Testis (tissue), 3 donors: Measurements from ENCODE around the gene PTP4A1. TPM values are rescaled to one million over a fixed set of nuclear protein-coding genes. Genes with fewer than 3 reads are reported as not detected.

Source experiments
- DNase-seq: peaks from one replicate; pipeline ENCODE4 v3.0.0-alpha.2; 2019
- H3K27ac ChIP-seq, 2 donors: fragments of 200-600 bp; sonication (generic); one replicate each; pipeline ENCODE4 v1.5.1; 2019
- H3K27me3 ChIP-seq: fragments of 200-600 bp; sonication (generic); one replicate; pipeline ENCODE4 v1.5.1; 2019
- H3K36me3 ChIP-seq: fragments of 200-600 bp; sonication (generic); one replicate; pipeline ENCODE4 v1.5.1; 2017; ENCODE audit warnings: low read depth; ENCODE audit errors: missing control alignments
- H3K4me1 ChIP-seq: fragments of 200-600 bp; sonication (generic); one replicate; pipeline ENCODE4 v1.5.1; 2019
- H3K4me3 ChIP-seq, 2 donors: fragments of 200-600 bp; sonication (generic); one replicate each; pipeline ENCODE4 v1.5.1; 2017 to 2019
- H3K9me3 ChIP-seq: fragments of 200-600 bp; sonication (generic); one replicate; pipeline ENCODE4 v1.5.1; 2017
- POLR2A ChIP-seq: fragments of 450-650 bp; IDR thresholded peaks from one replicate; pipeline ENCODE4 v1.6.1; 2017; ENCODE audit warnings: antibody characterized with exemption, mild to moderate bottlenecking, moderate library complexity
- WGBS, 2 donors: methylation state at CpG; one replicate each; pipeline ENCODE4 v1.1.5; 2018; 5-methylcytosine and 5-hydroxymethylcytosine counted together
- intact Hi-C: fragments of 100-400 bp; cut with DNase I; formaldehyde crosslinking; loops from one replicate; pipeline ENCODE4 v1.15.1; 2023; ENCODE audit warnings: low total_unique reads
- polyA plus RNA-seq: library from polyadenylated mRNA; stranded (reverse); fragments of 350-450 nt; fragmentation: Illumina TruSeq; extraction: RNeasy Lipid Tissue Mini Kit (QIAGEN cat#74804); gene quantifications from one replicate; pipeline ENCODE4 v1.2.3, GENCODE V29; 2014; ENCODE audit warnings: low read depth, low replicate concordance; ENCODE audit not compliant: insufficient read depth
- total RNA-seq, 2 donors: library from RNA; depleted of rRNA; stranded (reverse); fragments of >200 nt; gene quantifications; one replicate each; pipeline ENCODE4 v1.2.3, GENCODE V29; 2016
- TF ChIP-seq, protein P1 (sequence below), 3 experiments: fragments of 450-650 bp in 2 of 3; fragments of 200-600 bp in 1 of 3; sonication (generic) in 1 of 3; IDR thresholded peaks; one replicate each; pipeline ENCODE4 v1.5.1; 2016 to 2019; ENCODE audit warnings: antibody characterized with exemption in 3 of 3, mild to moderate bottlenecking in 2 of 3, moderate library complexity in 1 of 3

PTP4A1 gene
- total and polyA plus RNA-seq, 3 donors from 2014 or later: 39.6 to 83.5 (median 74.9) TPM

DNA sequence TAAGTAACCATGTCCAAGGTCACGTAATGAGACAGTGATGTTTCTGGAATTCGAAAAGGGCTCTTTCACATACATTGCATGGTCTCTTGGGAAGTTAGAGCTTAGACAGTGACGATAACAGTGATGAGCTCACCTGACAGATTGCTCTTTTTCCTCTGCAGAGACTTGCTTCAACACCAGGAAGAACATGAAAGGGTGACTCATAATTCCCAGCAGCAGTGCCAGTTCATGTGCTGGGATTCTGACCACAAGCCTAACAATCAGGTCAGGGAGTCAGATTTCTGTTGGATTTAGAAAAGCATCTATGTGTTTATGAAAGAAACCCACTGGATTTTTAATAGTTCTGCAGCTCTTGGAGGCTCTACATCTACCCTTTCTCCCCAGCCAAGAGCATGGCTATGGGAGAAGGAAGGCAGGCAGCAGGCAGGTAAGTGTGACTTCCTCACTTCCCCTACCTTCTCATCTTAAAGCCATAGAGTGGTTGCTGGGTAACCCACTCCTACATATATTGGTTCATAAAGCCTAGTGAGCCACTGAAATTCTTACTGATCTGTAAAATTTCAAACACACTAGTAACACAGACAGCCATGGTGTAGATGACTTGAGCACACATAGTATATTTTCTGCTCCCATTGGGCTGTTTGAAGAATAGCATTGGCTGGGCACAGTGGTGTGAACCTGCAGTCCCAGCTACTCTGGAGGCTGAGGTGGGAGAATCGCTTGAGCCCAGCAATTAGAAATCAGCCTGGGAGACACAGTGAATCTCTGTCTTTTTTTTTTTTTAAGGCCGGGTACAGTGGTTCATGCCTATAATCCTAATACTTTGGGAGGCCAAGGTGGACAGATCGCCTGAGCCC is 44.4 kb upstream of the PTP4A1 start:
- Histone ChIP-seq H3K4me1 (no peaks in the 10 kb centered on the region), H3K36me3 (no peaks in the 10 kb centered on the region), H3K4me3 (no peak overlapping the region), H3K27ac (no peak overlapping the region), H3K27me3 (no peaks in the 10 kb centered on the region), H3K9me3 (no peaks in the 10 kb centered on the region)
- TF ChIP-seq, protein P1, sequence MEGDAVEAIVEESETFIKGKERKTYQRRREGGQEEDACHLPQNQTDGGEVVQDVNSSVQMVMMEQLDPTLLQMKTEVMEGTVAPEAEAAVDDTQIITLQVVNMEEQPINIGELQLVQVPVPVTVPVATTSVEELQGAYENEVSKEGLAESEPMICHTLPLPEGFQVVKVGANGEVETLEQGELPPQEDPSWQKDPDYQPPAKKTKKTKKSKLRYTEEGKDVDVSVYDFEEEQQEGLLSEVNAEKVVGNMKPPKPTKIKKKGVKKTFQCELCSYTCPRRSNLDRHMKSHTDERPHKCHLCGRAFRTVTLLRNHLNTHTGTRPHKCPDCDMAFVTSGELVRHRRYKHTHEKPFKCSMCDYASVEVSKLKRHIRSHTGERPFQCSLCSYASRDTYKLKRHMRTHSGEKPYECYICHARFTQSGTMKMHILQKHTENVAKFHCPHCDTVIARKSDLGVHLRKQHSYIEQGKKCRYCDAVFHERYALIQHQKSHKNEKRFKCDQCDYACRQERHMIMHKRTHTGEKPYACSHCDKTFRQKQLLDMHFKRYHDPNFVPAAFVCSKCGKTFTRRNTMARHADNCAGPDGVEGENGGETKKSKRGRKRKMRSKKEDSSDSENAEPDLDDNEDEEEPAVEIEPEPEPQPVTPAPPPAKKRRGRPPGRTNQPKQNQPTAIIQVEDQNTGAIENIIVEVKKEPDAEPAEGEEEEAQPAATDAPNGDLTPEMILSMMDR (IDR thresholded peaks at IDR 0.05): no peak
- TF ChIP-seq POLR2A: no peak
- whole genome bisulfite sequencing, 2 donors: 77 to 91% methylated on average over 6 of the region's 6 CpGs
- DNase-seq: no peak
- intact Hi-C loops: no loop called here

DNA sequence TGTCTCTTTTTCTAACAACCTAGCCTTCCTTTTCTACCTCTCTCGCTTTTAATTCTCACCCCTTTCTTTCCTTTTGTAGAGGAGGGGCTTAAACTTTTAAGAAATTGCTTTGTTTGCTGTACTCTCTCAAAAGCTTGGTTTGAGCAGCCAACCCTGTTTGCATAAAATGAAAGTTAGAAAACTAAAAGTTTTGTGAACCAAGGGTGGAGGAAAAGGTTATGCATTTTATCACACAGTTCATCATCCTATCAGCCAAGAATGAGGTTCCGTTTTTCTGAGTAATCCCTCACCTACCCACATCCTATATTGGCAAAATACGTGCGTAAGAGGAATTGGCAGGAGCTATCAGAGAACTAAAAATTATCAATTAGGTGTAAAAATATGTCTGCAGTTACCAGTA is 42.8 kb upstream of the PTP4A1 start:
- Histone ChIP-seq H3K27ac (no peak overlapping the region), H3K4me1 (no peaks in the 10 kb centered on the region), H3K4me3 (no peak overlapping the region), H3K27me3 (no peaks in the 10 kb centered on the region), H3K36me3 (no peaks in the 10 kb centered on the region), H3K9me3 (no peaks in the 10 kb centered on the region)
- intact Hi-C loops: no loop called here
- WGBS, 2 donors: 64 to 70% methylated on average over 4 of the region's 4 CpGs
- no peak for TF ChIP-seq POLR2A
- TF ChIP-seq, protein P1 (IDR thresholded peaks at IDR 0.05): no peak
- no peak for DNase-seq

DNA sequence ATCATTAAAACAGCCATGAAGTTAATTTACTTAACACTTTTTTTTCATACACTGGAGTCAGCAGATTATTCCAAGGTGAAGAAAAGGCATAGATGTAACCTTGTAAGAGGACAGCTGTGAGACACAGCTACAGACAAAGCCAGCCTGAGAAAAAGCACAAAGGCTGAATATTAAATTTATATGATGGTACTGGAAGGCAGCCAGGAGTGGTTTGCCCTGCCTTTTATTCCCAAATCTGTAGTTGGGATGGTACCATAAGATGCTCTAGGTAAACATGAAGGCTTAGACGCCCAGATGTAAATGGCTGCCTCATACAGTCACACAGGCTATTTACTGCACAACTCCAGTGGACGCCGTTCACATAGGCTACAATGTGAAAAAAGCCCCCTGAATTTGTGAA is 42.1 kb upstream of the PTP4A1 start:
- Histone ChIP-seq H3K27ac (no peak overlapping the region), H3K36me3 (no peaks in the 10 kb centered on the region), H3K27me3 (no peaks in the 10 kb centered on the region), H3K4me1 (no peaks in the 10 kb centered on the region), H3K4me3 (no peak overlapping the region), H3K9me3 (no peaks in the 10 kb centered on the region)
- WGBS, 2 donors: 85 to 86% methylated on average over 3 of the region's 3 CpGs
- intact Hi-C loops: no loop called here
- DNase-seq: no peak
- TF ChIP-seq POLR2A: no peak
- TF ChIP-seq, protein P1 (IDR thresholded peaks at IDR 0.05): no peak

DNA sequence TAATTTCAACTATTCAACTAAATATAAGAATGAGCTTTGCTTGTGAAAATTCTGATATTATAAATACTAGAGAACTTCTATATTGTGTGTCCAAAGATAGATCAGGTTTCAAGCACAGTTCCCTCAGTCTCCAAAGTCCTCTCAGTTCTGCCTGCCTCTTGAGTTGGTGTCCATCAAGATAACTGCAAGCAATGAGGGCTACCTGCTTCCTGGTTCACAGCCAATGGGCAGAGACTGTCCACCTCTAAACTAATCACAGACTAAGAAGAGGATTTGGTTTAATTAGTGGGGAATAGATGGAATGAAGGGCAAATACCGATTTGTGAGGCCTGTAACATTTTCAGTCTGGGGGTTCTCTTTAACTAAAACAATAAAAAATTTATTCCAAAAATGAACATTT is 41.3 kb upstream of the PTP4A1 start:
- 84 to 100% methylated on average over 1 of the region's 1 CpG for WGBS, 2 donors
- DNase-seq: no peak
- H3K9me3 ChIP-seq: no peaks in the 10 kb centered on the region
- H3K27me3 ChIP-seq: no peaks in the 10 kb centered on the region
- H3K27ac ChIP-seq: no peak overlapping the region
- TF ChIP-seq, protein P1 (IDR thresholded peaks at IDR 0.05): no peak
- TF ChIP-seq POLR2A: no peak
- no peak overlapping the region for H3K4me3 ChIP-seq
- intact Hi-C loops: no loop called here
- H3K4me1 ChIP-seq: no peaks in the 10 kb centered on the region
- no peaks in the 10 kb centered on the region for H3K36me3 ChIP-seq

DNA sequence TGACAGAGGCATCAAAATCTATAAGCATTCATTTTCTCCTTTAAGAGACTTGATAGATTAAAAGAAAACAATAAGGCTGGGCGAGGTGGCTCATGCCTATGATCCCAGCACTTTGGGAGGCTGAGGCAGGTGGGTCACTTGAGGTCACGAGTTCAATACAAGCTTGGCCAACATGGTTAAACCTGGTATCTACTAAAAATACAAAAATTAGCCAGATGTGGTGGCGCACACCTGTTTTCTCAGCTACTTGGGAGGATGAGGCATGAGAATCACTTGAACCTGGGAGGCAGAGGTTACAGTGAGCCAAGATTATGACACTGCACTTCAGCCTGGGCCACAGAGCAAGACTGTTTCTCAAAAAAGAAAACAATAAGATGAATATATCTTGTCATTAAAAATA is 39.3 kb upstream of the PTP4A1 start:
- 89 to 93% methylated on average over 3 of the region's 3 CpGs for WGBS, 2 donors

More for the DNA sequence above, 39.3 kb upstream of the PTP4A1 start:
- DNase-seq: no peak
- no peaks in the 10 kb centered on the region for H3K9me3 ChIP-seq
- no peaks in the 10 kb centered on the region for H3K4me1 ChIP-seq
- TF ChIP-seq, protein P1 (IDR thresholded peaks at IDR 0.05): no peak
- TF ChIP-seq POLR2A: no peak
- H3K27ac ChIP-seq: no peak overlapping the region
- intact Hi-C loops: no loop called here
- no peaks in the 10 kb centered on the region for H3K27me3 ChIP-seq
- no peak overlapping the region for H3K4me3 ChIP-seq
- H3K36me3 ChIP-seq: no peaks in the 10 kb centered on the region
